Measurements from ENCODE around the gene GLB1L3.

GRCh38 chr11:134360050-134360835, 84.1 kb downstream of the GLB1L3 start:
- peak; percentile 75 to 89 (median 88) for TF ChIP-seq CTCF (IDR thresholded peaks at IDR 0.05)
- TF ChIP-seq POLR2A (IDR thresholded peaks at IDR 0.05): no peak
- TF ChIP-seq EP300 (IDR thresholded peaks at IDR 0.05; ENCODE audit: low read depth): no peak
